Thoracic aorta (tissue), 2 donors: ENCODE results near the gene TIMP4. TPM values are rescaled to one million over a fixed set of nuclear protein-coding genes. Genes with fewer than 3 reads are reported as not detected.

Experiments used
- ATAC-seq: fragments of 150-250 bp; one replicate; pipeline ENCODE4 v1.8.0; 2017; ENCODE audit warnings: low read depth; ENCODE audit not compliant: insufficient number of reproducible peaks, low FRiP score
- DNase-seq: peaks from one replicate; pipeline ENCODE4 v3.0.0-alpha.2; 2020; ENCODE audit warnings: low spot score
- H3K27ac ChIP-seq, 2 donors: fragments of 200-600 bp; sonication (generic); 1 replicate in 1 of 2; 2 replicates in 1 of 2; pipeline ENCODE4 v1.5.1; 2016; ENCODE audit warnings: mild to moderate bottlenecking in 2 of 2, moderate library complexity in 2 of 2
- H3K27me3 ChIP-seq: fragments of 200-600 bp; sonication (generic); replicated peaks from 2 replicates; pipeline ENCODE4 v1.6.0; 2016; ENCODE audit warnings: mild to moderate bottlenecking; ENCODE audit not compliant: insufficient read depth
- H3K36me3 ChIP-seq: fragments of 200-600 bp; sonication (generic); one replicate; pipeline ENCODE4 v1.5.1; 2016
- H3K4me1 ChIP-seq, 2 donors: fragments of 200-600 bp; sonication (generic); 1 replicate in 1 of 2; 2 replicates in 1 of 2; pipeline versions ENCODE4 v1.5.1 to v1.6.0; 2016; ENCODE audit warnings: low read depth in 2 of 2, mild to moderate bottlenecking in 1 of 2; ENCODE audit not compliant: control insufficient read depth in 1 of 2
- H3K4me3 ChIP-seq: fragments of 200-600 bp; sonication (generic); 2 replicates; pipeline ENCODE4 v1.5.1; 2016; ENCODE audit warnings: mild to moderate bottlenecking
- H3K9me3 ChIP-seq: fragments of 200-600 bp; sonication (generic); 2 replicates; pipeline ENCODE4 v1.5.1; 2016
- CTCF ChIP-seq: fragments of 200-600 bp; sonication (generic); IDR thresholded peaks from one replicate; pipeline ENCODE4 v1.5.1; 2019; ENCODE audit warnings: antibody characterized with exemption
- total RNA-seq, 2 donors: library from RNA; depleted of rRNA; stranded (reverse); fragments of >200 nt; gene quantifications; one replicate each; pipeline versions ENCODE4 v1.1.0 to v1.2.3, GENCODE V29; 2016

TIMP4 gene
- total RNA-seq, 2 donors from 2014 or later: 56.7 to 73.9 TPM

GRCh38 chr3:12157026-12157425 lies 1.7 kb downstream of the TIMP4 start:
- TF ChIP-seq CTCF: no peak
- Histone ChIP-seq H3K4me1 (peaks cover 29 to 58% of the 10 kb centered on the region in 2 donors), H3K36me3 (peaks cover 22% of the 10 kb centered on the region), H3K27ac (peak overlapping the region; percentile 52 to 63), H3K9me3 (no peaks in the 10 kb centered on the region), H3K27me3 (no peaks in the 10 kb centered on the region), H3K4me3 (no peak overlapping the region)
- no peak for ATAC-seq
- no peak for DNase-seq

GRCh38 chr3:12155828-12156227 lies 2.9 kb downstream of the TIMP4 start:
- H3K4me1 ChIP-seq: peaks cover 29 to 58% of the 10 kb centered on the region in 2 donors
- H3K27ac ChIP-seq: peak overlapping the region; percentile 52 to 63
- peak; percentile 73 for ATAC-seq
- H3K27me3 ChIP-seq: no peaks in the 10 kb centered on the region
- H3K9me3 ChIP-seq: no peaks in the 10 kb centered on the region
- H3K36me3 ChIP-seq: peaks cover 25% of the 10 kb centered on the region
- no peak overlapping the region for H3K4me3 ChIP-seq
- DNase-seq: no peak
- TF ChIP-seq CTCF: no peak

DNA sequence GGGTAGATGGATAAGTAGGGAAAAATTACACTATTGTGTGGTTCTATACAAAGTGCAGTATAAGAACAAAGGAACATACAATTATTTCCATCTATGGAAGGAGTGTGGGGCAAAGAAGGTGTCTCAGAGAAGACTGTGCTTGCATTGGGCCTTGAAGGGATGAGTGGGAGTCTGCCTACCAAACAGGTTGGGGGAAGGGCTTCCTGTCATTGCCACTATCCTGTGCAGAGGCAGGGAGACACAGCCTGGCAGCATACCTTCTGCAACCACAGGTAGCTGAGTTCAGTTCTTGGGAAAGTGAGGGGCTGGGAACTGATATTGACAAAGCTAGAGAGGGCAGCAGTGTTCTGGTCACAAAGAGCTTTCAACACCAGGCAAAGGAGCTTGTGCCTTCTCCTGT lies 3.4 kb downstream of the TIMP4 start:
- Histone ChIP-seq H3K9me3 (no peaks in the 10 kb centered on the region), H3K27ac (peak overlapping the region; percentile 34 to 52), H3K27me3 (no peaks in the 10 kb centered on the region), H3K4me3 (no peak overlapping the region), H3K4me1 (peaks cover 29 to 58% of the 10 kb centered on the region in 2 donors), H3K36me3 (peaks cover 25% of the 10 kb centered on the region)
- ATAC-seq: no peak
- DNase-seq: no peak
- TF ChIP-seq CTCF: no peak

DNA sequence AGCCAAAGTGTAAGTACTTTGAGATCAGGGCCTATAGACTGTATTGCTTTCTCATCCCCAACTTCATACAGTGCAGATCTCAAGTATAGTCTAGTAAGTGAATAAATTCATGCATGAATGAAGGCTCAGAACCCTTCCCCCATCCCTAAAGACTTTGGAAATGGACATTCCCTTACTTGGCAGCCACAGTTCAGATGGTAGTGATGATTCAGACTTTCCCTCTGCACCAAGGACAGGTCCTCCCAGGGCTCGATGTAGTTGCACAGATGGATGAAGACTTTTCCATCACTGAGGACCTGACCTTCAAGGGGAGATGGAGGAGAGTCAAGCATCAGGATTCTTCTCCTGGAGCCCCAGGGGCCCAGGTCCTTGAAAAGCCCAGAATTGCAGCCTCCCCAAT lies 4.6 kb downstream of the TIMP4 start:
- no peak overlapping the region for H3K4me3 ChIP-seq
- DNase-seq (no peak), ATAC-seq (no peak)
- no peak for TF ChIP-seq CTCF
- no peaks in the 10 kb centered on the region for H3K27me3 ChIP-seq
- H3K36me3 ChIP-seq: peaks cover 25% of the 10 kb centered on the region
- peak overlapping the region; percentile 34 to 52 for H3K27ac ChIP-seq
- no peaks in the 10 kb centered on the region for H3K9me3 ChIP-seq
- H3K4me1 ChIP-seq: peaks cover 29 to 61% of the 10 kb centered on the region in 2 donors

- Histone ChIP-seq H3K4me3 (no peak overlapping the region), H3K27ac (peak overlapping the region; percentile 68 to 69), H3K4me1 (peaks cover 28 to 64% of the 10 kb centered on the region in 2 donors), H3K36me3 (peaks cover 18% of the 10 kb centered on the region), H3K27me3 (no peaks in the 10 kb centered on the region), H3K9me3 (no peaks in the 10 kb centered on the region)
- TF ChIP-seq CTCF: no peak
- DNase-seq (no peak), ATAC-seq (no peak)
Measured at GRCh38 chr3:12150112-12150511, 8.6 kb downstream of the TIMP4 start.
